Measurements from ENCODE around the gene ATOSB.

The ATOSB gene

GRCh38 chr9:35079426-35080341, 36.0 kb downstream of the ATOSB start, which contains the start of gene FANCG:
TSS of gene FANCG (minus strand) at chr9:35079942. CDS start at chr9:35079524, 418 bp downstream.
- H3K4me1 ChIP-seq (ENCODE audit: control insufficient read depth, insufficient read depth, low read length) = peaks cover 18% of the 10 kb centered on the region
- peaks cover 0 to 7% of the 10 kb centered on the region in 2 donors for H3K36me3 ChIP-seq (ENCODE audit: control insufficient read depth in 2 of 2, insufficient read depth in 2 of 2, low read length in 2 of 2)
- peak within 1 kb of the TSS; percentile 46 to 74 for H3K9ac ChIP-seq (ENCODE audit: low read length in 2 of 2)

DNA sequence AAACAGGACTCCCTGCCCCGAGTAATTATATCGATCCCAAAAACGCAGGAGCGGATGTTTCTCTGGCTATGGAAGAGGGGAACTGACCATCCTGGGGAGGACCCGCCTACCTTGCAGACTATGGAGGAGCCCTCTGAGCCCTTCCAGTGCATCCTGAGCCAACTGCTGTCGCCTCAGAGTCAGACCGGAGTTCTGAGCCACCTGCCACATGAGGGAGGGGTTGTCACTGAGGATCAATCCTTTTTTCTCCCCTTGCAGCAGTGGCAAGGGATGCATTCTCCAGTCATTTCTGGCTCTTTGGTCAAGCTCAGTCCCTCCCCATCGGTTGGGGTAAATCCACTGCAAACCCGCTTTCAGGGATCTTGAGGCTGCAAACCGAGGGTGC, 36.6 kb downstream of the ATOSB start:
- Histone ChIP-seq H3K27me3 (ENCODE audit: control insufficient read depth in 1 of 2, insufficient read depth in 2 of 2, low read length in 2 of 2) (no peaks in the 10 kb centered on the region), H3K36me3 (ENCODE audit: control insufficient read depth in 2 of 2, insufficient read depth in 2 of 2, low read length in 2 of 2) (peaks cover 0 to 9% of the 10 kb centered on the region in 2 donors), H3K4me1 (ENCODE audit: control insufficient read depth, insufficient read depth, low read length) (peaks cover 18% of the 10 kb centered on the region), H3K4me3 (ENCODE audit: low read length in 2 of 2) (peak overlapping the region; percentile 89 to 90), H3K9ac (ENCODE audit: low read length in 2 of 2) (peak overlapping the region; percentile 46 to 74), H3K27ac (ENCODE audit: low read length) (peak overlapping the region; percentile 62), H3K9me3 (ENCODE audit: control insufficient read depth in 2 of 2, low read length in 2 of 2) (no peaks in the 10 kb centered on the region)

More at GRCh38 chr9:35079426-35080341, 36.0 kb downstream of the ATOSB start, which contains the start of gene FANCG:
- Histone ChIP-seq H3K9me3 (ENCODE audit: control insufficient read depth in 2 of 2, low read length in 2 of 2) (no peaks in the 10 kb centered on the region), H3K4me3 (ENCODE audit: low read length in 2 of 2) (peak within 1 kb of the TSS; percentile 89 to 90), H3K27ac (ENCODE audit: low read length) (peak within 1 kb of the TSS; percentile 62), H3K27me3 (ENCODE audit: control insufficient read depth in 1 of 2, insufficient read depth in 2 of 2, low read length in 2 of 2) (no peaks in the 10 kb centered on the region)

DNA sequence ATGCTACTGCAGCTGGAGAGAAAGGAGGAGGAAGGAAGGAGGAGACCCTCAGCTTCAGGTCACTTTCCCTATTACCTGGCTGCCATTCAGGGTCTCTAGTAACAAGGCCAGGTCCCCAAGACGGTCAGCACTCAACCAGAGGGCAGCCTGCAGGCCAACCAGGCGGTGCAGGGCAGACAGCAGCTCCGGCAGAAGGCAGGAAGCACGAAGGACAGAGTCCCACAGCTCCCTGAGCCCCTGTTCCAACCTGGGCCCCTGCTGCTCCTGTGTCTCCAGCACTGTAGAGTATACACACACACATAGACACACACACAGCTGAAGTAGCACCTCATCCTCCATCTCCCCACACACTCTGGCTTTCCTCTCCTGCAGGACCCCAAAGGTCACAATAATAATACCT, 37.6 kb downstream of the ATOSB start:
- peaks cover 0 to 9% of the 10 kb centered on the region in 2 donors for H3K36me3 ChIP-seq (ENCODE audit: control insufficient read depth in 2 of 2, insufficient read depth in 2 of 2, low read length in 2 of 2)
- peak overlapping the region in 1 of 2 donors; percentile 42 for H3K9ac ChIP-seq (ENCODE audit: low read length in 2 of 2)
- H3K27me3 ChIP-seq (ENCODE audit: control insufficient read depth in 1 of 2, insufficient read depth in 2 of 2, low read length in 2 of 2) = no peaks in the 10 kb centered on the region
- H3K9me3 ChIP-seq (ENCODE audit: control insufficient read depth in 2 of 2, low read length in 2 of 2) = no peaks in the 10 kb centered on the region
- no peak overlapping the region for H3K4me3 ChIP-seq (ENCODE audit: low read length in 2 of 2)
- H3K27ac ChIP-seq (ENCODE audit: low read length) = no peak overlapping the region
- peaks cover 19% of the 10 kb centered on the region for H3K4me1 ChIP-seq (ENCODE audit: control insufficient read depth, insufficient read depth, low read length)

DNA sequence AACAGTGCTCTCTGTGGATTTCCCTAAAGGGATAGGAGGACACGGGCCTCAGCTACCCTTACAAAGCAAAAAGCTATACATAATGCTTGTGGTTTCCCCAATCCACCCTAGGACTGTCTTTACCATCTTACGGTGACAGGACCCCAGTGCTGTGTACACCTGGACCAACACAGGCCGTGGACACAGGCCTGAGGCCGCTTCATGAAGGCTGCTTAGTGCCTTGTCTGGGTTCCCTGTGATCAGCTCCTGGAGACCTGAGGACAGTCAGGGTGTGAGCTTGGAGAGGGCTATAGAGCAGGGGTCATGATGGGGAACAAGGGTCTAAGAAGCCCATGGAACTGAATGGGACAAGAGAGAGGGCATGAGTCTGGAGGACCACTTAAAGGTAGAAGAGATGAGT, 38.8 kb downstream of the ATOSB start:
- no peaks in the 10 kb centered on the region for H3K27me3 ChIP-seq (ENCODE audit: control insufficient read depth in 1 of 2, insufficient read depth in 2 of 2, low read length in 2 of 2)
- H3K4me3 ChIP-seq (ENCODE audit: low read length in 2 of 2) = no peak overlapping the region

DNA sequence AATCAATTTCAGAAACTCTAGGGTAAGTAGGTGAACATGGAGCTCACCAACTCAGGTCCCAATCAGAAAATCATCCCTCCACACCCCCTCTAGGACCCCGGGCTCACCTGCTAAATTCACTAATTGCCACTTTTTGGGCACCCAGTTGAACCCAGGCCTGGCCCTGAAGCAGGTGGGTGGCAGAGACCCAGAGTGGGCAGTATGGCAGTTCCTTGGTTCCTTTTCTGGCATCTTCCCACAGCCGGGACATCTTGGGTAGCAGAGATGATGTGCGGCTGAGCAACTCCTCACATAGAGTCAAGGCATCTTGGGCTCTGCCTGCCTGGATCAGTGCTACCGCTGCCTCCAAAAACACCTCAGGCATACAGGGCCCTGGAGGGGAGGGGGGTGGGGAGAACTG, 40.3 kb downstream of the ATOSB start:
- Histone ChIP-seq H3K4me3 (ENCODE audit: low read length in 2 of 2) (no peak overlapping the region), H3K27me3 (ENCODE audit: control insufficient read depth in 1 of 2, insufficient read depth in 2 of 2, low read length in 2 of 2) (no peaks in the 10 kb centered on the region), H3K9me3 (ENCODE audit: control insufficient read depth in 2 of 2, low read length in 2 of 2) (no peaks in the 10 kb centered on the region), H3K27ac (ENCODE audit: low read length) (no peak overlapping the region), H3K4me1 (ENCODE audit: control insufficient read depth, insufficient read depth, low read length) (peaks cover 28% of the 10 kb centered on the region), H3K36me3 (ENCODE audit: control insufficient read depth in 2 of 2, insufficient read depth in 2 of 2, low read length in 2 of 2) (peaks cover 0 to 9% of the 10 kb centered on the region in 2 donors), H3K9ac (ENCODE audit: low read length in 2 of 2) (no peak overlapping the region)

More for the DNA sequence above, 38.8 kb downstream of the ATOSB start:
- no peak overlapping the region for H3K27ac ChIP-seq (ENCODE audit: low read length)
- H3K9me3 ChIP-seq (ENCODE audit: control insufficient read depth in 2 of 2, low read length in 2 of 2) = no peaks in the 10 kb centered on the region
- H3K9ac ChIP-seq (ENCODE audit: low read length in 2 of 2) = no peak overlapping the region
- H3K36me3 ChIP-seq (ENCODE audit: control insufficient read depth in 2 of 2, insufficient read depth in 2 of 2, low read length in 2 of 2) = peaks cover 0 to 9% of the 10 kb centered on the region in 2 donors
- H3K4me1 ChIP-seq (ENCODE audit: control insufficient read depth, insufficient read depth, low read length) = peaks cover 22% of the 10 kb centered on the region

DNA sequence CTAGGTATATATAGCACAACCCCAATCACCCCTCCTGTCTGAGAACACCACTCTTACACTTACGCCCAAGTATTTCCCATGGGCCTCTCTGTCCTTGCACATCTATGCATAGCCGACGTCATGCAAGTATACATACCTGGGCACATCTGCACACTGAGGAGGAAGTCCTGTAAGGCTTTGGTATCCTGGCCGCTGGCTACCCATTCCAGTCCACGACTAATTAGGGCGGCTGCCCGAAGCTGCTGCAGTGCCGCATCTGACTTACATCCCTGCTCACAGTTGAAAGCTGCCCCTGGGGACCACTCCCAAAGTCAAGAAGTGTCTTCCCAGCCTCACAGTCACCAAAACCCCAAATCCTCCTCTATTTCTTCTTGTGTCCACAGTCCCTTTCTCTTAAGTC, 40.9 kb downstream of the ATOSB start:
- H3K4me3 ChIP-seq (ENCODE audit: low read length in 2 of 2) = no peak overlapping the region
- H3K4me1 ChIP-seq (ENCODE audit: control insufficient read depth, insufficient read depth, low read length) = peaks cover 33% of the 10 kb centered on the region
- no peak overlapping the region for H3K9ac ChIP-seq (ENCODE audit: low read length in 2 of 2)
- no peaks in the 10 kb centered on the region for H3K9me3 ChIP-seq (ENCODE audit: control insufficient read depth in 2 of 2, low read length in 2 of 2)
- H3K27me3 ChIP-seq (ENCODE audit: control insufficient read depth in 1 of 2, insufficient read depth in 2 of 2, low read length in 2 of 2) = no peaks in the 10 kb centered on the region
- H3K36me3 ChIP-seq (ENCODE audit: control insufficient read depth in 2 of 2, insufficient read depth in 2 of 2, low read length in 2 of 2) = peaks cover 0 to 9% of the 10 kb centered on the region in 2 donors
- H3K27ac ChIP-seq (ENCODE audit: low read length) = no peak overlapping the region

DNA sequence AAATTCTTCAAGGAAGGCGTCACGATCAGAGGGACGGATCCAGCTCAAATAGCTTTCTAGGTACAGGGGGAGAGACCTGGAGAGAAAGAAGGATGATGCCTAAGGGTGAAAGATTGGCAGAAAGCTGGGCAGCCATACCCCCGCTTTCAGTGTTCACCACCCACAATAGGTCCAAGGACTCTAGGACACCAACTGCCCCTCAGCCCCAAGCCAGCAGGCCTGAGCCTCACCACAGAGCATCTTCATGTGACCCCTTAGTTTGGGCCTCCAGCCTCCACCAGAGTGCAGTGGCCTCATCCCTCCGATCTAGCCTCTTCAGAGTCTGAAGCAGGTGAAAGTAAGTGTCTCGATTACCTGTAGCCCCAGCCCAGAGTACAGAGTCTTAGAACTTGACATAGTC, 41.5 kb downstream of the ATOSB start:
- Histone ChIP-seq H3K9ac (ENCODE audit: low read length in 2 of 2) (no peak overlapping the region), H3K4me1 (ENCODE audit: control insufficient read depth, insufficient read depth, low read length) (peaks cover 31% of the 10 kb centered on the region), H3K4me3 (ENCODE audit: low read length in 2 of 2) (no peak overlapping the region), H3K9me3 (ENCODE audit: control insufficient read depth in 2 of 2, low read length in 2 of 2) (no peaks in the 10 kb centered on the region), H3K27me3 (ENCODE audit: control insufficient read depth in 1 of 2, insufficient read depth in 2 of 2, low read length in 2 of 2) (no peaks in the 10 kb centered on the region), H3K27ac (ENCODE audit: low read length) (no peak overlapping the region), H3K36me3 (ENCODE audit: control insufficient read depth in 2 of 2, insufficient read depth in 2 of 2, low read length in 2 of 2) (peaks cover 0 to 9% of the 10 kb centered on the region in 2 donors)

DNA sequence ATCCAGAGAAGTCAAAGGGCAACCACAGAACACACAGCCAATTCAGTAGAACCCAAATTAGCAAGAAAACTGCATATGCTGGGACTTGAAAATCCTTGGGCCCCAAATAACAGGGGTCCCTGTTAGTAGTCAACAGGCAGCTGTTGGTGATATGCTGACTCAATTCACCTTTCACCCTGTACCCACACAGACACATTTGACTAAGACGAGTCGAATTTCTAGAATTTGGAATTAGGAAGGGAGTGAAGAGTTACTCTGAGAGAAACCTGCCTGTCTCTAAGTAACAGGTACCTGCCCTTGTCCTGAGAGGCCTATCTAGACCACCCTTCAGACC, 42.4 kb downstream of the ATOSB start:
- Histone ChIP-seq H3K4me3 (ENCODE audit: low read length in 2 of 2) (peak overlapping the region; percentile 26 to 84), H3K4me1 (ENCODE audit: control insufficient read depth, insufficient read depth, low read length) (peaks cover 29% of the 10 kb centered on the region), H3K36me3 (ENCODE audit: control insufficient read depth in 2 of 2, insufficient read depth in 2 of 2, low read length in 2 of 2) (peaks cover 0 to 9% of the 10 kb centered on the region in 2 donors), H3K27ac (ENCODE audit: low read length) (peak overlapping the region; percentile 99), H3K9me3 (ENCODE audit: control insufficient read depth in 2 of 2, low read length in 2 of 2) (no peaks in the 10 kb centered on the region), H3K9ac (ENCODE audit: low read length in 2 of 2) (no peak overlapping the region), H3K27me3 (ENCODE audit: control insufficient read depth in 1 of 2, insufficient read depth in 2 of 2, low read length in 2 of 2) (no peaks in the 10 kb centered on the region)

- peak within 1 kb of the TSS; percentile 98 for H3K9ac ChIP-seq (ENCODE audit: low read length in 2 of 2)
- H3K27me3 ChIP-seq (ENCODE audit: control insufficient read depth in 1 of 2, insufficient read depth in 2 of 2, low read length in 2 of 2) = no peaks in the 10 kb centered on the region
- no peaks in the 10 kb centered on the region for H3K9me3 ChIP-seq (ENCODE audit: control insufficient read depth in 2 of 2, low read length in 2 of 2)
- peak within 1 kb of the TSS; percentile 76 to 84 for H3K4me3 ChIP-seq (ENCODE audit: low read length in 2 of 2)
- H3K4me1 ChIP-seq (ENCODE audit: control insufficient read depth, insufficient read depth, low read length) = peaks cover 33% of the 10 kb centered on the region
- H3K36me3 ChIP-seq (ENCODE audit: control insufficient read depth in 2 of 2, insufficient read depth in 2 of 2, low read length in 2 of 2) = peaks cover 4 to 15% of the 10 kb centered on the region in 2 donors
- H3K27ac ChIP-seq (ENCODE audit: low read length) = peak within 1 kb of the TSS; percentile 99
Measured at GRCh38 chr9:35072461-35073278, 43.0 kb downstream of the ATOSB start, which contains the start of gene VCP. TSS of gene VCP (minus strand) at chr9:35072625. CDS start at chr9:35072353, 272 bp downstream.

- peak overlapping the region; percentile 99 for H3K27ac ChIP-seq (ENCODE audit: low read length)
- H3K9me3 ChIP-seq (ENCODE audit: control insufficient read depth in 2 of 2, low read length in 2 of 2) = no peaks in the 10 kb centered on the region
- H3K36me3 ChIP-seq (ENCODE audit: control insufficient read depth in 2 of 2, insufficient read depth in 2 of 2, low read length in 2 of 2) = peaks cover 11 to 22% of the 10 kb centered on the region in 2 donors
- H3K4me1 ChIP-seq (ENCODE audit: control insufficient read depth, insufficient read depth, low read length) = peaks cover 36% of the 10 kb centered on the region
- peak overlapping the region; percentile 76 to 84 for H3K4me3 ChIP-seq (ENCODE audit: low read length in 2 of 2)
- H3K27me3 ChIP-seq (ENCODE audit: control insufficient read depth in 1 of 2, insufficient read depth in 2 of 2, low read length in 2 of 2) = no peaks in the 10 kb centered on the region
- H3K9ac ChIP-seq (ENCODE audit: low read length in 2 of 2) = peak overlapping the region; percentile 98
Measured at GRCh38 chr9:35071814-35072460, 43.7 kb downstream of the ATOSB start.

Data from stomach smooth muscle (tissue), 2 donors.